HEK293 (cell line): ENCODE results near the gene IL13.

Source experiments
- HOXA7 ChIP-seq: sonication (generic); formaldehyde crosslinking; IDR thresholded peaks from 2 replicates; pipeline ENCODE4 v1.8.1; 2022; ENCODE audit warnings: missing genetic modification reagents, borderline replicate concordance
- REST ChIP-seq: fragments of 450-650 bp; formaldehyde crosslinking; IDR thresholded peaks from 2 replicates; pipeline ENCODE4 v1.5.1; 2016; ENCODE audit warnings: missing biosample characterization, missing genetic modification characterization
- ZNF791 ChIP-seq: fragments of 450-650 bp; formaldehyde crosslinking; IDR thresholded peaks from 2 replicates; pipeline ENCODE4 v1.5.1; 2016; ENCODE audit warnings: missing biosample characterization, missing genetic modification characterization
- ZNF837 ChIP-seq: fragments of 450-650 bp; formaldehyde crosslinking; IDR thresholded peaks from 2 replicates; pipeline ENCODE4 v1.5.1; 2016; ENCODE audit warnings: missing biosample characterization, missing genetic modification characterization
- ZSCAN18 ChIP-seq: fragments of 450-650 bp; formaldehyde crosslinking; IDR thresholded peaks from 2 replicates; pipeline ENCODE4 v1.5.1; 2016; ENCODE audit warnings: missing biosample characterization, missing genetic modification characterization

The IL13 gene

DNA sequence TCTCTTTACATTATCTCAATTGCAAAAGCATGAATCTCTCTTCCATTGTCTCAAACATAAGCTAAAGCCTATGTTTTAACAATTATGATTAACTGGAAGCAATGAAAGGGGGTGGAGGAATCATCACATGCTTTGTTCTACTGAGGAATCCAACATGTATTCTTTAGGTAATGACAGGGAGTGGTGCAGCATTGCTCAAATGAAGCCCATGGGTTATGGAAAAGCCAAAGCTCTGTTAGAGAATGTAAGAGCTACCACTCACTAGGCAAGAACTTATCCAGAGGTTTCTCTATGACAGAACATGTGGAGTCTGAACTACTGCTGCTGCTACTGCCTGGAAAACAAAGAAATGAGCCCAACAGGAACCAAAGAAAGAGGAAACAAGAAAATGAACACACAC is 50.7 kb downstream of the IL13 start (continued):
- TF ChIP-seq ZNF837 (tag by site-specific recombination) (no peak), HOXA7 (CRISPR knock-in tag) (no peak), REST (no peak), ZNF791 (tag by site-specific recombination) (no peak), ZSCAN18 (tag by site-specific recombination) (no peak)
